IPS-18a (cell line): ENCODE results near the gene CDH20.

ENCODE experiments used
- H3K27ac ChIP-seq: one replicate; pipeline ENCODE4 v1.5.1; 2013; ENCODE audit warnings: low read length
- H3K27me3 ChIP-seq: one replicate; pipeline ENCODE4 v1.6.1; 2013; ENCODE audit warnings: mild to moderate bottlenecking, low read length; ENCODE audit not compliant: control insufficient read depth, insufficient read depth
- H3K36me3 ChIP-seq: one replicate; pipeline ENCODE4 v1.6.1; 2013; ENCODE audit warnings: low read depth, low read length; ENCODE audit not compliant: control insufficient read depth
- H3K4me1 ChIP-seq: one replicate; pipeline ENCODE4 v1.6.1; 2013; ENCODE audit warnings: low read depth, low read length; ENCODE audit not compliant: control insufficient read depth
- H3K4me3 ChIP-seq: one replicate; pipeline ENCODE4 v1.5.1; 2013; ENCODE audit warnings: low read length
- H3K9ac ChIP-seq: one replicate; pipeline ENCODE4 v1.6.1; 2013; ENCODE audit warnings: mild to moderate bottlenecking, low read length, moderate library complexity
- H3K9me3 ChIP-seq: one replicate; pipeline ENCODE4 v1.6.1; 2013; ENCODE audit warnings: low read depth, low read length; ENCODE audit not compliant: control insufficient read depth

The CDH20 gene

GRCh38 chr18:61397222-61397621 is 64.0 kb downstream of the CDH20 start:
- Histone ChIP-seq H3K9ac (no peak overlapping the region), H3K27ac (no peak overlapping the region), H3K4me3 (no peak overlapping the region), H3K9me3 (no peaks in the 10 kb centered on the region), H3K36me3 (no peaks in the 10 kb centered on the region), H3K4me1 (no peaks in the 10 kb centered on the region), H3K27me3 (no peaks in the 10 kb centered on the region)

DNA sequence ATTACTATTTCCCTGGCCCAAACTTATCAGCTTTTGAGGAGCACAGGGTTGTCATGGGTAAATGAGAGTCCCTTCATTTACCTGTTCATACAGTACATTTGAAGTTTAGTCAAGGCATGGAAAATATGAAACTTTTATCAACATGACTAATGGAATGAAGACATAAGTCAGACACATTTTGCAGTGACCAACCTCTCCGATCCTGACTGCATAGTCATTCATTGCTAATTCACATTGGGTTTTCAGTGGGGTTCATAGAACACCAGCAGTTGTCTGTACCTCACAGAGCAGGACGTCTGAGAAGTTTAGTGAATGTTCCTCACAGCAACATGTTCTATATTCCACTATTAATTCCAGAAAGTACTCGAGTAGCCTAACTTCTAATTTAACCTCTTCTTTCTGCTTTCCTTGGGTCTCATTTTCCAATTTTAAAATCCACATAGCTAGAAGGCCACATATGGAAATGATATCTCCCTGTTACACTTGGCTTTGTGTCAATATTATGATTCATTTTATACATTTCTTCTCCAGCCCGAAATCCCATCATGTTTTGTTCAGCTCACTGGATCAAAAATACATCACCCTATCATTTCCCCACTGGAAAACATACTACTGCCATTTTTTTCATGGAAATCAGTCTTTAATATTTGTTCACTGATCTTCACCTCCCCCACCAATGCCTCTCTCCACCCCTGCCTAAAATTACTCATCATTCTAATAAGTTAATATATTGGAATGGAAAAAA is 65.9 kb downstream of the CDH20 start:
- no peaks in the 10 kb centered on the region for H3K36me3 ChIP-seq

DNA sequence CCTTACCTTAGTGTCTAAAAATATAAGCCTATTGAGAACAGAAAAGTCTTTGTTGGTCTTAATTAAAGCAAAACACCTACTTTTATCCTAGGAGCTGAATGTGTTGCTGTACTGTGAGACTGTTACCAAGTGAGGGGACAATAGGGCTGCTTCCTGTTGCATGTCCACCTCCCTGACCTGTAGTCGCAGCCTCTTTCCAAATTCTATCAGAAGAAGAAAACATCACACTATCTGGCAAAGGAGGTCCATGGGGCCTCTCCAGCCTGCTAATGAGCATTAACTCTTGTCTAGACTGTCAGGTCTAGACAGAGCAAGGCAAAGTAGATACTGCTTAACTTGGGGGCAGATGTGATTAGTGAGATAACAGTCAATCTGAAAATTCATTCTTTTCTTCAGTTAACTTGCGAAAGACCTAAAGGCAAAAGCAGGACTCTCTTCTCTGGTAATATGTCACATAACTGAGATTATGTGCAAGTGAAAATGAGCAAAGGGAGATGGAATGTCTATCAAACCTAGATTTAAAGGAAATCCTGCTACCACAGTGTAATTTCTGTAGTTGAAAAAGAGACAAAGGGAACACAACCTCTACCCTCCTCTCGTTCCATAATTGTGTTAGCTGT is 66.9 kb downstream of the CDH20 start:
- no peak overlapping the region for H3K27ac ChIP-seq
- H3K4me1 ChIP-seq, result no peaks in the 10 kb centered on the region
- no peak overlapping the region for H3K9ac ChIP-seq
- H3K9me3 ChIP-seq, result no peaks in the 10 kb centered on the region
- H3K27me3 ChIP-seq, result no peaks in the 10 kb centered on the region
- H3K4me3 ChIP-seq, result no peak overlapping the region
- H3K36me3 ChIP-seq, result no peaks in the 10 kb centered on the region

More for the DNA sequence above, 65.9 kb downstream of the CDH20 start:
- H3K9me3 ChIP-seq, result no peaks in the 10 kb centered on the region
- no peak overlapping the region for H3K27ac ChIP-seq
- H3K4me1 ChIP-seq, result no peaks in the 10 kb centered on the region
- no peak overlapping the region for H3K9ac ChIP-seq
- H3K4me3 ChIP-seq, result no peak overlapping the region
- H3K27me3 ChIP-seq, result no peaks in the 10 kb centered on the region

- Histone ChIP-seq H3K36me3 (no peaks in the 10 kb centered on the region), H3K9ac (no peak overlapping the region), H3K4me1 (no peaks in the 10 kb centered on the region), H3K4me3 (no peak overlapping the region), H3K9me3 (no peaks in the 10 kb centered on the region), H3K27me3 (no peaks in the 10 kb centered on the region), H3K27ac (no peak overlapping the region)
Observed at GRCh38 chr18:61400716-61401115, 67.5 kb downstream of the CDH20 start.

DNA sequence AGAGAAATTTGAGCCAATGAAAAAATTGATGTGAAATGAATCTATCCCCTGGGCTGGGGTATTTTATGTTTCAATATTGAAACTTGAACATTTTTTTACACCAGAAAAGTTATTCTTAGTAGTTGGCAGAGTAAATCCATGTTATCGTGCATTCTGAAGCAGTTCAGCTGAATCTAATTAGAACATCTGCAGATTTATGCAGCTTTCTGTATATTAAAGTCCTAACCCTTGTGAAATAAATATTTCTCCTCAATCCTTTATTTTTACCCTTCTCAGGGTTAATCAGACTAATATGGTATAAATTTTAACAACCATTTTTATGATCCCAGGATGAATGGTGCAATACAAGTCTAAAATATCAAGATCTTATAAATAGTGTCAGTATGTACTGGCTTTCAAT is 69.5 kb downstream of the CDH20 start:
- no peaks in the 10 kb centered on the region for H3K4me1 ChIP-seq
- no peak overlapping the region for H3K9ac ChIP-seq
- H3K36me3 ChIP-seq, result no peaks in the 10 kb centered on the region
- H3K27me3 ChIP-seq, result no peaks in the 10 kb centered on the region
- no peak overlapping the region for H3K4me3 ChIP-seq
- no peaks in the 10 kb centered on the region for H3K9me3 ChIP-seq
- no peak overlapping the region for H3K27ac ChIP-seq

GRCh38 chr18:61413396-61413795 is 80.2 kb downstream of the CDH20 start:
- H3K27me3 ChIP-seq, result no peaks in the 10 kb centered on the region
- H3K27ac ChIP-seq, result no peak overlapping the region
- H3K36me3 ChIP-seq, result no peaks in the 10 kb centered on the region
- no peaks in the 10 kb centered on the region for H3K4me1 ChIP-seq
- no peak overlapping the region for H3K9ac ChIP-seq
- no peak overlapping the region for H3K4me3 ChIP-seq
- H3K9me3 ChIP-seq, result no peaks in the 10 kb centered on the region

DNA sequence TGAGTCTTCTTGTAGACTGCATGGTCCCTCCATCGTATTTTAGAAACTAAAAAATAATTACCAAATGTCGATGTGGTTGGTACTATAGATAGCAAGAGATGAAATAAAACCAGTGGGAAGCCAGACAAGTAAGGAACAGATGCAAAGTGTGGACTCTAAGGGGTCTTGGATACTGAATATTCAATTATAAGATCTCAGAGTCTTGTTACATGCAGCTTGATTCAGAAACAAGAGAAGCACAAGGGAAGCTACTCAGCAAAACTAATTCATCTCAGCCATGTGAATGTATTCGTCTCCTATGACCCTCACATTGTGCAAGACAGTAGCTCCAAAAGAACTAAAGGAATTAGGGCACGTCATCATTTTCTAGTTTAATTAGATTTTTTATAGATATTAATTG is 80.9 kb downstream of the CDH20 start:
- no peak overlapping the region for H3K27ac ChIP-seq
- no peaks in the 10 kb centered on the region for H3K9me3 ChIP-seq
- no peak overlapping the region for H3K4me3 ChIP-seq
- H3K27me3 ChIP-seq, result no peaks in the 10 kb centered on the region
- H3K4me1 ChIP-seq, result no peaks in the 10 kb centered on the region
- no peaks in the 10 kb centered on the region for H3K36me3 ChIP-seq
- H3K9ac ChIP-seq, result no peak overlapping the region

DNA sequence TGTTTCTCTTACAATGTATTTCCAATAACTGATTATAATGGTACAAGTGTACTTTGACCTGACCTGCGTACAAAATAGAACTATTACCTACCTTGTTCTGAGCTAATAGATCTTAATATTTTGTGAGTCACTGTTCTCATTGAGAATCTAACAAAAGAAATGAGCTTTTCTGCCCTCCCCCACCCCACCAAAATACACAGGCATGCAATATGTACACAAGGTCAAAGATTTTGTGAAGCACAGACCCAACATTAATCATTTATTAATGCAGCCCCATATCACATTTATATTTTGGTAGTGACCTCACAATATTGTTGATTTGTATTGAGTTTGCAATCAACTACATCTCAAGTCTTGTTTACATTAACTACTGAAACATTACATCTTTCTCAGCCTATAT is 86.5 kb downstream of the CDH20 start:
- Histone ChIP-seq H3K9ac (no peak overlapping the region), H3K4me1 (no peaks in the 10 kb centered on the region), H3K4me3 (no peak overlapping the region), H3K36me3 (no peaks in the 10 kb centered on the region), H3K27ac (no peak overlapping the region), H3K9me3 (no peaks in the 10 kb centered on the region), H3K27me3 (no peaks in the 10 kb centered on the region)

- Histone ChIP-seq H3K4me1 (no peaks in the 10 kb centered on the region), H3K9ac (no peak overlapping the region), H3K4me3 (no peak overlapping the region), H3K27me3 (no peaks in the 10 kb centered on the region), H3K27ac (no peak overlapping the region), H3K9me3 (no peaks in the 10 kb centered on the region), H3K36me3 (no peaks in the 10 kb centered on the region)
Observed at GRCh38 chr18:61420218-61420885, 87.1 kb downstream of the CDH20 start.

DNA sequence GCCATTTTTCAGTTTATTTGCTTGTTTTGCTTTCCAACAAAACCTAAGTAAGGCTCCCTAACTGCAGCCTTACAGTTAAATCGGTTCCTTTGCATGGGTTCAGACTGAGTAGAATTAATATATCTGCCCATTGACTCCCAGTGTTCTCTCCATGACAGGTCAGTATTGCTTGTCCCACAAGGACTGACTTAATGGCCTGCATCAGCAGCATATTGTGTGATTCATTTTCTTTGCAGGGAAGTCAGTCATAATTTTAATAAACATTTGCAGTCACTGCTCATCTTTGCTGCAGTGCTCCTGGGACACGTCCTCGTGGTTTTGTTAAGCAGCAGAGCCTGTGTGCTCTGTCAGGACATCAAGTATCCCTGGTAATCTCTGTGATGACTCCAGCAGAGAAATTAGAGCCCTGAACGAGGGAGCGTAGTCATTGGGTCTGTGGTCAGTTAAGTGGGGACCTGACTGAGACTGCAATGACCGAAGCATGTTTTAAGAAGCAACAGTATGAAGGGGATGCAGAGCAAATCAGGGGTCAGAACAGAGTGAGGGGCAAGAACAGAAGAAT is 93.3 kb downstream of the CDH20 start:
- Histone ChIP-seq H3K9me3 (no peaks in the 10 kb centered on the region), H3K36me3 (no peaks in the 10 kb centered on the region), H3K4me1 (no peaks in the 10 kb centered on the region), H3K27me3 (no peaks in the 10 kb centered on the region), H3K9ac (no peak overlapping the region), H3K4me3 (no peak overlapping the region), H3K27ac (no peak overlapping the region)

DNA sequence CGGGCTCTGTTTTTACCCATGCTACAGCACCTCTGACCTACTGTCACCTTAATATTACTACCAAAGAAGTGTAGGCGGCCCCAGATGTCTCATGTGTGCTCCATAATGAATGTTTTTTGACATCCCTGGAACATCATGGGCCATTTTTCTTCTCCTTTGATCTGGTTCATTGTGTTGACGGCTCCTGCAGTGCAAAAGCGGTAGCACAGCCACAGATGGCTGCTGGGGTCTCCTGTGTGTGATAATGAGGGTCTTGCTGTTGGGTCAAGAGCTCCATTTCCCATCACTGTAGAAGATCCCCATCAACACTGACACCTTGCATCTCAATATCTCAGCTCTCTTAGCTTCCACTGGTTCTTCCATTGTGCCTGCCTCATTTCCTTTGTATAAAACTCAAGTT is 95.0 kb downstream of the CDH20 start:
- Histone ChIP-seq H3K9me3 (no peaks in the 10 kb centered on the region), H3K4me3 (no peak overlapping the region), H3K27ac (no peak overlapping the region), H3K9ac (no peak overlapping the region), H3K27me3 (no peaks in the 10 kb centered on the region), H3K4me1 (no peaks in the 10 kb centered on the region), H3K36me3 (no peaks in the 10 kb centered on the region)
